GM18508 (cell line): ENCODE measurements around the gene KCNK6.

ENCODE experiments used
- ATAC-seq: cut with Tn5 transposase; IDR thresholded peaks from one replicate; pipeline ENCODE4 v1.9.1; 2021; ENCODE audit warnings: moderate number of reproducible peaks; ENCODE audit not compliant: insufficient read depth, unreplicated experiment

Gene KCNK6

DNA sequence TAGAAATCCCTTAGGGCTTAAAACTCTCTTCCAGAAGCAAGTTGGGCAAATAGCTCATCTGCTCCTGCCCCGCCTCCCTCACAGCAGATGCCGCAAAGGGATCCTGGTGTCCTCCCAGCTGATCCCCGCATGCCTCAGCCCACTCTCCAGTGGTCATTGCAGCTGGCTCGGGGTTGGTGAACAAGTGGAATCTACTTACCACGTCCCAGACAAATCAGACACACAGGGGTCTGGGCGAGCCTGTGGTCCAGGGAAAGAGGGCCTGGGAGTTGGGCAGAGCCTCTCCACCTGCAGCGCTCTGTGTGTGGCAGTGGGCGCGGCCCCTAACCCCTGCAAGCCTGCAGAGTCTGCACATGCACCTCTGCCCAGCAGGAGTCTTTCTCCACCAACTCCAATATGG is 26.4 kb upstream of the KCNK6 start:
- no peak for ATAC-seq

DNA sequence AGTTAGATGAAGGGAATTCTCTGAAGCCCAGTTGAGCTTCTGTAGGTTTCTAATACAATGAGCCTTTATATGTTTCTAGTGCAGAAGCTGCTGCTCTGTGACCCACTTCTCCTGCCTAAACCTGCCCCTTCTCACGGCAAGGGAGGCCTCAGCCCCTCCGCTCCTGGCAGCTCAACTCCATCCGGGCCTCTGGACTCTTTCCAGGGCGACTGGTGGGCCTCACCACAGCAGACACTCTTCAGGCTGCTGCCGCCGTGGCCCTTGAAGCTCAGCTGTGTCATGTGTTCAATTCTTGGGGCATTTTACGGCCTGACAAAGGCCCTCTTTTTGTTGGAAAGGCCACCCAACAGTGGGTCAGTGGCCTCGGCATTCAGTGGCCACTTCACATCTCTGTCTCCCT is 25.6 kb upstream of the KCNK6 start:
- ATAC-seq = no peak

- no peak for ATAC-seq
These were observed 20.6 kb upstream of the KCNK6 start for GRCh38 chr19:38298821-38299680.

- ATAC-seq = no peak
These were observed 15.9 kb upstream of the KCNK6 start, which contains the start of gene C19orf33 for GRCh38 chr19:38303517-38304351. Gene C19orf33 (plus strand): TSS chr19:38304251. CDS start chr19:38304262, 11 bp downstream.

GRCh38 chr19:38304352-38304865 is 15.2 kb upstream of the KCNK6 start:
- no peak for ATAC-seq

- no peak for ATAC-seq
These were observed 14.7 kb upstream of the KCNK6 start for GRCh38 chr19:38304866-38305429.

DNA sequence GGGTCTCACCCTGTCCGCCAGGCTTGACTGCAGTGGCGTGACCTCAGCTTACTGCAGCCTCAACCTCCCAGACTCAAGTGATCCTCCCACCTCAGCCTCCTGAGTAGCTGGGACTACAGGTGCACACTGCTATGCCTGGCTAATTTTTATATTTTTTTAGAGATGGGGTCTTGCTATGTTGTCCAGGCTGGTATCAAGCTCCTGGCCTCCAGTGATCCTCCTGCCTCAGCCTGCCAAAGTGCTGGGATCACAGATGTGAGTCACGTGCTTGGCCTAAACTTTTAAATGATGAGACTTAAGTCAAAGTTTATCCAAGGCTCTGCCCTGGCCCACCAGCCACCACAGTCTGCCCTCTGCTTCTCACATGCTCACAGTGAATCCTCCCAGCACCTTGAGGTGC is 13.4 kb upstream of the KCNK6 start:
- no peak for ATAC-seq

- ATAC-seq = no peak
These were observed 12.6 kb upstream of the KCNK6 start for GRCh38 chr19:38307076-38307475.

DNA sequence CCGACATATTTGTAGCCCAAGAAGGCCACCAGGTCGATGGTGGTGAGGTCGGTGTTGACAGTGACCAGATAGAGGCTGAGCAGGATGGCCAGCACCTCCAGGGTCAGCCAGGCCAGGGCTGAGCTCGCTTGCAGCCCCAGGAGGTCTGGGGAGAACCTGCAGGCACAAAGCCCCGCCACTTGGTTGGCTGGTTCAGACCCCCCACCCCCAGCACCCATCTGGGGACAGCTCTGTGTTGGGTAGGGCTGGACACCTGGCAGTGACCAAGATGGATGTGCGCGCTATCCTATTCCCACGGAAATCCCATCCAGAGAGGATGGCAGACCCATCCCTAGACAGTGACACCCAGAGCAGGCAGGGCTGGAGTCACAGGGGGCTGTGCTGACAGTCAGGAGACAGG is 12.0 kb upstream of the KCNK6 start:
- ATAC-seq = no peak

- no peak for ATAC-seq
These were observed 11.5 kb upstream of the KCNK6 start for GRCh38 chr19:38308006-38308766.

- no peak for ATAC-seq
These were observed 10.6 kb upstream of the KCNK6 start for GRCh38 chr19:38308926-38309614.

GRCh38 chr19:38309615-38310278 is 9.9 kb upstream of the KCNK6 start:
- ATAC-seq = no peak

DNA sequence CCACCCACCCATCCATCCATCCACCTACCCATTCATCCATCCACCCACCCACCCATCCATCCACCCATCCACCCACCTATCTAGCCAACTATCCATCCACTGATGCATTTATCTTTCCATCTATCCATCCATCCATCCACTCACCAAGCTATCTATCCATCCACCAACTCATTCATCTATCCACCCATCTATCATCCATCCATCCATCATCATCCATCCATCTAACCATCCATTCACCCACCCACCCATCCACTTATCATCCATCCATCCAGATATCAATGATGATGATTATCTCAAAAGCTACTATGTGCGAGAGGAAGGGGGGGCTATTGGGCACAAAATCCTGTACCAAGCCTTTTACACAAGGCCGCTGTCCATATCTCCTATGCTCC is 9.4 kb upstream of the KCNK6 start:
- no peak for ATAC-seq

GRCh38 chr19:38310986-38311385 is 8.7 kb upstream of the KCNK6 start:
- no peak for ATAC-seq

GRCh38 chr19:38315657-38316476 is 3.8 kb upstream of the KCNK6 start, which contains the start of gene YIF1B:
Gene YIF1B (minus strand): TSS chr19:38315947. CDS start chr19:38315917, 30 bp downstream.
- peak; percentile 56 for ATAC-seq

DNA sequence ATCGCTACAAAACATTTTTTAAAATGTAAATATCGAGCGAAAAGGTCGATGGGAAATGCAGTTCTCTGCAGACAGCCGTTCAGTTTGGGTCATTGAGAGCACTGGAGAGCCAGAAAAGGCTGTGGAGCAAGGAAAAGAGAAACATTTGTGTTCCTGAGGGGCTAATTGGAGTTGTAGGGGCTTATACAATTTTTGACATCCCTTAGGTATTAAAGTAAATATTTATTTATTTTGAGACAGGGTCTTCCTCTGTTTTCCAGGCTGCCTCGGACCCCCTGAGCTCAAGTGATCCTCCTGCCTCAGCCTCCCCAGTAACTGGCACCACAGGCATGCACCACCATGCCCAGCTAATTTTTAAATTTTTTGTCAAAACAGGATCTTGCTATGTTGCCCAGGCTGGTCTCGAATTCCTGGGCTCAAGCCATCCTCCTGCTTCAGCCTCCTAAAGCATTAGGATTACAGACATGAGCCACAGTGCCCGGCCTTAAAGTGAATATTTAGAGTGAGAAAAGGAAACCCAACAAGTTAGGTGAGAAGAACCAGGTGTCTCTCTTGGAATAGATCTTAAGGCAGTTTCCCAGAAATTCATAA is 3.1 kb upstream of the KCNK6 start:
- no peak for ATAC-seq

- ATAC-seq = no peak
These were observed 2.5 kb upstream of the KCNK6 start for GRCh38 chr19:38317104-38317612.
